Myometrial cell (primary cell): ENCODE data around the gene OR4M1. TPM values are rescaled to one million over a fixed set of nuclear protein-coding genes. Genes with fewer than 3 reads are reported as not detected.

Experiments used
- total RNA-seq: library from RNA; depleted of rRNA; stranded (reverse); fragments of >200 nt; gene quantifications from 2 replicates; pipeline ENCODE4 v1.2.3, GENCODE V29; 2015

The OR4M1 gene, protein sequence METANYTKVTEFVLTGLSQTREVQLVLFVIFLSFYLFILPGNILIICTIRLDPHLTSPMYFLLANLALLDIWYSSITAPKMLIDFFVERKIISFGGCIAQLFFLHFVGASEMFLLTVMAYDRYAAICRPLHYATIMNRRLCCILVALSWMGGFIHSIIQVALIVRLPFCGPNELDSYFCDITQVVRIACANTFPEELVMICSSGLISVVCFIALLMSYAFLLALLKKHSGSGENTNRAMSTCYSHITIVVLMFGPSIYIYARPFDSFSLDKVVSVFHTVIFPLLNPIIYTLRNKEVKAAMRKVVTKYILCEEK
- total RNA-seq: not detected in 2 replicates

DNA sequence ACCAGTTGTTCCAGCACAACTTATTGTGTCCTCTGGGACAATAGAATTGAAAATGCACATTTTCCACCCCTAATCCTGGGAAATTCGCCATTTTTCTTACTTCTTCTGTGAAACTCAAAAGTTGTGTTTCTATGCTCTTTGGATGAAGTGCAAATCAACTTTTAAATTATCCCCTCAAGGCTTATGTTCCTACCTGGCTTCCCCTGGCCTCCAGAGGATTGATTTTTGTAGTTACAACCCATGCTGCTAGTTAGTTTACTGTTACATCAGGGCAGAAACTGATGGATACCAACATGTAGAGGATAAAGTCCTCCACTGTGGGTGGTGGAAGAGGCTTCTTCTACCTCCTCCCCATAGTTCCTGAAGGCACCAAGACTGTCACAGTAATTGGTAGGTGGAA lies at the start of gene OR4M1:
Gene OR4M1 (plus strand): TSS at position 301 of the 400 bp plus-strand sequence. CDS start 6,819 bp downstream, outside the sequence.

DNA sequence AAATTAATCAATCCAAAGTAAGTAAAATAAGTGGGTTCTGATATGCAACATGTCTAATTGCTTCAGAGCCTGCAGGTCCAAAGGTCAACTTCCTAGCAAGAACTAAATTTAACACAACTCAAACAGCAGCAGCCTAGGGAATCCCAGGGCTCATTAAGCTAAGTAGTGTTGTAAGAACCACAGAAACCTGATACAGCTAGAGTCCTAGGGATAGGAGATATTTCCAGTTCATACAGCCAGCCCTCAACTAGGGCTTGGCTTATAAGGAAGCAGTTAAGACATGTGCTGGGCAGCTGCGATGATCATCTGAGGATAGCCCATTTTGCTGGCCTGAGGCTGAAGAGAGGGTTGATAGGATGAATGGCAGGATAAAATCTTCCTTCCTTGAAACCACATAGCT lies 30.0 kb upstream of the OR4M1 start, which contains the start of gene OR4Q3:
Gene OR4Q3 (plus strand): TSS at position 316 of the 400 bp plus-strand sequence.

DNA sequence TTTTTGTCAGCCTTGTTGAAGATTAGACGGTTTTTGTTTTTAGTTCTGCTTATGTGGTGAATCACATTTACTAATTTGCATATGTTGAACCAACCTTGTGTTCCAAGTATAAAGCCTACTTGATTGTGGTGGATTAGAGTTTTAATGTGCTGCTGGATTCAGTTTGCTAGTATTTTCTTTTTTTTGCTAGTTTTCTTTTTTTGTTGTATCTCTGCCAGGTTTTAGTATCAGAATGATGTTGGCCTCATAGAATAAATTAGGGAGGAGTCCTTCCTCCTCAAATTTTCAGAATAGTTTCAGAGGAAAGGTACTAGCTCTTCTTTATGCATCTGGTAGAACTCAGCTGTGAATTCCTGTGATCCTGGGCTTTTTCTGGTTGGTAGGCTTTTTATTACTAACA lies 30.2 kb downstream of the OR4M1 start, which contains the start of gene OR4N2:
Gene OR4N2 (plus strand): TSS at position 301 of the 400 bp plus-strand sequence. CDS start 23,679 bp downstream, outside the sequence.

Other genes with a start within 250 kb of the OR4M1 start
- not detected in 2 replicates for gene OR11H2, start 59.6 kb upstream of the OR4M1 start, total RNA-seq
- gene OR4Q3, start 29.9 kb upstream of the OR4M1 start, total RNA-seq: not detected in 2 replicates
- gene OR4N2, start 30.3 kb downstream of the OR4M1 start, total RNA-seq: not detected in 2 replicates
- gene OR4K2, start 101.6 kb downstream of the OR4M1 start, total RNA-seq: not detected in 2 replicates
- not detected in 2 replicates for gene OR4K5, start 147.1 kb downstream of the OR4M1 start, total RNA-seq
- not detected in 2 replicates for gene OR4K1, start 157.4 kb downstream of the OR4M1 start, total RNA-seq
- gene OR4K15, start 202.1 kb downstream of the OR4M1 start, total RNA-seq: not detected in 2 replicates
- not detected in 2 replicates for gene OR4Q2, start 228.7 kb downstream of the OR4M1 start, total RNA-seq
- gene OR4K14, start 245.8 kb downstream of the OR4M1 start, total RNA-seq: not detected in 2 replicates